Subcutaneous adipose tissue (tissue), 4 donors: ENCODE results near the gene TBC1D5. TPM values are rescaled to one million over a fixed set of nuclear protein-coding genes. Genes with fewer than 3 reads are reported as not detected.

Experiments used
- CTCF ChIP-seq: fragments of 450-650 bp; IDR thresholded peaks from one replicate; pipeline ENCODE4 v1.5.1; 2016; ENCODE audit warnings: low read depth, mild to moderate bottlenecking, control low read depth, antibody characterized with exemption, moderate library complexity
- total RNA-seq, 4 donors: library from RNA; depleted of rRNA; stranded (reverse); fragments of >200 nt; gene quantifications; one replicate each; pipeline ENCODE4 v1.1.0, GENCODE V29; 2016

TBC1D5 gene
- total RNA-seq, 4 donors from 2014 or later, result 76.3 to 91.1 (median 81.3) TPM

- TF ChIP-seq CTCF, result no peak
These were observed 510.0 kb downstream of the TBC1D5 start for GRCh38 chr3:17232442-17232841.

- TF ChIP-seq CTCF, result no peak
These were observed 510.7 kb downstream of the TBC1D5 start for GRCh38 chr3:17231537-17232261.

DNA sequence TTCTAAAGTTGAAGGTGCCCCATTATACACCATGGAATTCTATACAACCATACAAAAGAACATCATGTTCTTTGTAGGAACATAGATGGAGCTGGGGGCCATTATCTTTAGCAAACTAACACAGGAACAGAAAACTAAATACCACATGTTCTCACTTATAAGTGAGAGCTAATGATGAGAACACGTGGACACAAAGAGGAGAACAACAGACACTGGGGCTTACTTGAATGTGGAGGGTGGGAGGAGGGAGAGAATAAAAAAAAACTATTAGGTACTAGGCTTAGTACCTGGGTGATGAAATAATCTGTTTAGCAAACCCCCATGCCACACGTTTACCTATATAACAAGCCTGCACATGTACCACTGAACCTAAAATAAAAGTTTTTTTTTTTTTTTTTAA lies 515.0 kb downstream of the TBC1D5 start:
- TF ChIP-seq CTCF, result no peak

DNA sequence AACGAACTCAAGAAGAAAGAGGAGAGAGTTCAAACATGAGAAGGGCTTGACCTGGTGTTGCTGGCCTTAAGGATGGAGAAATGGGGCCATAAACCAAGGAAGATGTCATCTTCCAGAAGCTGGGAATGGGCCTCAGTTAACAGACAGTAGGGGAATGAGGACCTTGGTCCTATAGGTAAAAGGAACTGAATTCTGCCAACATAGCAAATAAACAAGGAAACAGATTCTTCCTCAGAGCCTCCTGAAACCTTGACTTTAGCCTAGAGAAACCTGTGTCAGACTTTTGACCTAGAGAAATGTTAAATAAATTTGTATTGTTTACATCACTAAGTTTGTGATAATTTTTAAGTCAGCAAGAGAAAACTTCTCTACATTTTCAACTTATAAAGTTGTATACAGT lies 520.9 kb downstream of the TBC1D5 start:
- no peak for TF ChIP-seq CTCF

- TF ChIP-seq CTCF, result no peak
These were observed 522.8 kb downstream of the TBC1D5 start for GRCh38 chr3:17219593-17219992.

- TF ChIP-seq CTCF, result no peak
These were observed 523.8 kb downstream of the TBC1D5 start for GRCh38 chr3:17218587-17218986.

DNA sequence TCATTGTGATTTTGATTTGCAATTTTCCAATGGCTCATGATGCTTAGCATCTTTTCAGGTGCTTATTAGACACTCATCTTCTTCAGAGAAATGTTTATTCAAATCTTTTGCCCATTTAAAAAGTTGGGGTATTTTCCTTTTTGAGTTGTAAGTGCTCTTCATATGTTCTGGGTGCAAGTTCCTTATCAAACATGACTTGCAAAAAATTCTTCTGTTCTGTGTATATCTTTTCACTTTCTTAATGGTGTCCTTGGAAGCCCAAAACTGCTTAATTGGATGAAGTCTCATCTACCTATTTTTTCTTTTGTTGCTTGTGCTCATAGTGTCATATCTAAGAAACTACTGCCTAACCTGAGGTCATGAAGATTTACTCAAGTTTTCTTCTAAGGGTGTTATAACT lies 524.8 kb downstream of the TBC1D5 start:
- TF ChIP-seq CTCF, result no peak
